Measurements from ENCODE around the gene ETV3L.

DNA sequence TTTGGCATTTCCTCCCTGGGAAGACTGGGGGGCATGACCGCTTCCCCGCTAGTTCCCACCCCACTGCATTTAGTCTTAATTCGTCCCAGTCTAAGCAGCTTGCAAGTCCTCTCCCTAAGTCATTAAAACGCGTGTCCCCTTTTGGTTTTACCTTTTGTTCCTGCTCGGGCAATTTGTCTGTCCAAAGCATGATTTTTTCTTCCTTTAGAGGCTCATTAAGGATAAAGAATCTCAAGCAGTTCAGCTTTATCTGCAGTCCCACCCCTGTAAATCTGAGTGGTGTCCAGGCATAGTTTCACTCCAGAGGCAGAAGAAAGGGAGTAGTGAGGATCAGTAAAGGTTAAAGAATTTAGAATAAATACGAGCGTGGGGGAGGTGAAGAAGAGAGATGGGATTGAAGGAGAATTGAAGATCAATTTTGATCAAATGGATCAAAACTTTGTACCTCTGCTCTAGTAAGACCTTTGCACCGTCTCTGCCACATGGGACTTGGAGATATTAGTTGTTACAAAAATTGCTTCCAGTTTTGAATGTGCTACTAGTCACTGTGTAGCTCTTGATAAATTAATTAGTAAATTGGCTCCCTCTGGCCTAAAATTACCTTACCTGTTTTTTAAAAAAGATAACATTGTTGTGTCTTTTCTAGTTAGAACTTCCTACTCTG is 39.6 kb upstream of the ETV3L start:
- TF ChIP-seq, protein P1, sequence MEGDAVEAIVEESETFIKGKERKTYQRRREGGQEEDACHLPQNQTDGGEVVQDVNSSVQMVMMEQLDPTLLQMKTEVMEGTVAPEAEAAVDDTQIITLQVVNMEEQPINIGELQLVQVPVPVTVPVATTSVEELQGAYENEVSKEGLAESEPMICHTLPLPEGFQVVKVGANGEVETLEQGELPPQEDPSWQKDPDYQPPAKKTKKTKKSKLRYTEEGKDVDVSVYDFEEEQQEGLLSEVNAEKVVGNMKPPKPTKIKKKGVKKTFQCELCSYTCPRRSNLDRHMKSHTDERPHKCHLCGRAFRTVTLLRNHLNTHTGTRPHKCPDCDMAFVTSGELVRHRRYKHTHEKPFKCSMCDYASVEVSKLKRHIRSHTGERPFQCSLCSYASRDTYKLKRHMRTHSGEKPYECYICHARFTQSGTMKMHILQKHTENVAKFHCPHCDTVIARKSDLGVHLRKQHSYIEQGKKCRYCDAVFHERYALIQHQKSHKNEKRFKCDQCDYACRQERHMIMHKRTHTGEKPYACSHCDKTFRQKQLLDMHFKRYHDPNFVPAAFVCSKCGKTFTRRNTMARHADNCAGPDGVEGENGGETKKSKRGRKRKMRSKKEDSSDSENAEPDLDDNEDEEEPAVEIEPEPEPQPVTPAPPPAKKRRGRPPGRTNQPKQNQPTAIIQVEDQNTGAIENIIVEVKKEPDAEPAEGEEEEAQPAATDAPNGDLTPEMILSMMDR (IDR thresholded peaks at IDR 0.05; ENCODE audit: borderline replicate concordance, extremely low read depth, low read length, poor library complexity, severe bottlenecking) = no peak
- TF ChIP-seq EZH2 (IDR thresholded peaks at IDR 0.05; ENCODE audit: borderline replicate concordance, low read depth, low read length, severe bottlenecking) = no peak

Measured in DND-41 (cell line).